ENCODE results near the gene RUNX3. TPM values are rescaled to one million over a fixed set of nuclear protein-coding genes. Genes with fewer than 3 reads are reported as not detected.

Gene RUNX3
- total RNA-seq, 2 experiments from 2014 or later, result 177 to 183 TPM

DNA sequence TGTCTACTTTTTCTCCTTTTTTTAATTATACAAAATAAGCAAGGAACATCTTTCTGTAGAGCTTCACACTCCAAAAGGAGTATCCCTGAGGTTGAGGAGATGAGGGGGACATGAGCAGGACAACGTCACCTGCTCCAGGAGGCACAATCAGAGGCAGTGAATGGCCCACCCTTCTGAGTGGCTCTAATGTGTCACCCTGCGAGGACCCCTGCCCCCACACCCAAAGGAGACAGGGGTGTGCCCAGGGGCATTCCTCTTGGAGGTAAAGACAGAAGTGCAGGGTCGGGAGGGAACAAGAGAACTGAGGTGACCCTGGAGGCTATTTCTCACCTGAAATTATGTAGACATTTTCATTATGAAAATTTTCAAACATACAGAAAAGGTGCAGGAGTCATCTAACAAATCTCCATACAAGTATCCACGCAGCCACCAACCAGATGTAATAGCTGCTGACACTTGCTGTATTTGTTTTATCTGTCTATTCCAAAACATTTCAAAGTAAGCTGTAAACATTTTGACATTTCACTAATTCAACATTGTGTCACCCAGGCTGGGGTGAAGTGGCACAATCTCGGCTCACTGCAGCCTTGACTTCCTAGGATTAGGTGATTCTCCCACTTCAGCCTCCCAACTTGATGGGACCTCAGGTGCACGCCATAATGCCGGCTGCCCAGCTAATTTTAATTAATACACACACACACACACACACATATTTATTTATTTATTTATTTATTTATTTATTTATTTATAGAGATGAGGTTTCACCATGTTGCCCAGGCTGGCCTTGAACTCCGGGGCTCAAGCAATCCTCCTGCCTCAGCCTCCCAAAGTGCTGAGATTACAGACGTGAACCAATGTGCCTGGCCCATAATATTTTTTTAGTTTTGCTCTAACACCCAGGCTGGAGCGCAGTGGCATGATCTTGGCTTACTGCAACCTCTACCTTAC is 70.7 kb downstream of the RUNX3 start:
- Mint-ChIP-seq H3K36me3 (ENCODE audit: low read depth) (no peaks in the 10 kb centered on the region), H3K27ac (no peak overlapping the region), H3K4me3 (no peak overlapping the region), H3K9me3 (no peaks in the 10 kb centered on the region), H3K4me1 (peaks cover 10% of the 10 kb centered on the region), H3K27me3 (peaks cover 29% of the 10 kb centered on the region)
- DNase-seq, result no peak
- ChIA-PET CTCF (interaction anchor here (0.6 kb wide), 1 partner anchor 81 kb away, joined by 3 read pairs; no protein-coding TSS in a partner anchor), POLR2A (no interaction called here)

GRCh38 chr1:24858277-24858676 is 71.8 kb downstream of the RUNX3 start:
- Mint-ChIP-seq H3K9me3 (no peaks in the 10 kb centered on the region), H3K4me1 (peaks cover 10% of the 10 kb centered on the region), H3K4me3 (no peak overlapping the region), H3K27ac (no peak overlapping the region), H3K27me3 (peaks cover 27% of the 10 kb centered on the region), H3K36me3 (ENCODE audit: low read depth) (no peaks in the 10 kb centered on the region)
- CTCF ChIA-PET, result no interaction called here
- POLR2A ChIA-PET, result no interaction called here
- DNase-seq, result no peak

GRCh38 chr1:24857507-24858133 is 72.5 kb downstream of the RUNX3 start:
- H3K27ac Mint-ChIP-seq, result no peak overlapping the region
- ChIA-PET CTCF (no interaction called here), POLR2A (no interaction called here)
- peaks cover 29% of the 10 kb centered on the region for H3K27me3 Mint-ChIP-seq
- no peak overlapping the region for H3K4me3 Mint-ChIP-seq
- no peaks in the 10 kb centered on the region for H3K36me3 Mint-ChIP-seq (ENCODE audit: low read depth)
- no peaks in the 10 kb centered on the region for H3K9me3 Mint-ChIP-seq
- peaks cover 10% of the 10 kb centered on the region for H3K4me1 Mint-ChIP-seq
- DNase-seq, result no peak

GRCh38 chr1:24856787-24857506 is 73.1 kb downstream of the RUNX3 start:
- Mint-ChIP-seq H3K4me1 (peaks cover 10% of the 10 kb centered on the region), H3K4me3 (no peak overlapping the region), H3K27ac (no peak overlapping the region), H3K27me3 (peaks cover 33% of the 10 kb centered on the region), H3K9me3 (no peaks in the 10 kb centered on the region), H3K36me3 (ENCODE audit: low read depth) (no peaks in the 10 kb centered on the region)
- POLR2A ChIA-PET, result no interaction called here
- no peak for DNase-seq
- CTCF ChIA-PET, result interaction anchor here (0.6 to 1.3 kb wide), 3 partner anchors 9 to 243 kb away, joined by 3 to 4 read pairs (median 3); no protein-coding TSS in a partner anchor

GRCh38 chr1:24855474-24855873 is 74.6 kb downstream of the RUNX3 start:
- POLR2A ChIA-PET, result no interaction called here
- H3K4me3 Mint-ChIP-seq, result no peak overlapping the region
- peaks cover 37% of the 10 kb centered on the region for H3K27me3 Mint-ChIP-seq
- peaks cover 10% of the 10 kb centered on the region for H3K4me1 Mint-ChIP-seq
- no peak overlapping the region for H3K27ac Mint-ChIP-seq
- DNase-seq, result no peak
- H3K36me3 Mint-ChIP-seq (ENCODE audit: low read depth), result no peaks in the 10 kb centered on the region
- no peaks in the 10 kb centered on the region for H3K9me3 Mint-ChIP-seq
- CTCF ChIA-PET, result interaction anchor here (0.6 to 1.0 kb wide), 2 partner anchors 7 to 182 kb away, joined by 3 read pairs; no protein-coding TSS in a partner anchor

DNA sequence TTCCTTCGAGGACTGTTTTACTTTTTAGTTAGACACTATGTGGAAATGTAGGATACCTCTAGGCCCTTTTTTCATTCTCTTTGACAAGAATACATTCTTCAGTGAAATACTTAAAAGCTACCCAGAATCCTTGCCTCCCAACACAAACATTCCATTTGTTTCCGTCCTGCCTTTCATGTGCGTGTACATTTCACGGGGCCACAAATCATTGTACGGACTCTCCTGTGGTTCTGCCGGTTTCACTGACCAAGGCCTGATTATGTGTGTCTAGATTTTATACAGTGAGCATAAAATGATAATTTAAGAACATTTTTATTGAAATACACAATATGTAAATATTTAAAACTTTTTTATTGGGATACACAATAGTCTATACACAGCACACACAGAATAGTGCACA is 76.4 kb downstream of the RUNX3 start:
- POLR2A ChIA-PET, result no interaction called here
- Mint-ChIP-seq H3K27me3 (peaks cover 38% of the 10 kb centered on the region), H3K4me3 (no peak overlapping the region), H3K27ac (no peak overlapping the region), H3K36me3 (ENCODE audit: low read depth) (no peaks in the 10 kb centered on the region), H3K9me3 (no peaks in the 10 kb centered on the region), H3K4me1 (peaks cover 20% of the 10 kb centered on the region)
- no peak for DNase-seq
- CTCF ChIA-PET, result interaction anchor here (6.1 kb wide), 1 partner anchor 351 kb away, joined by 25 read pairs; no protein-coding TSS in a partner anchor

DNA sequence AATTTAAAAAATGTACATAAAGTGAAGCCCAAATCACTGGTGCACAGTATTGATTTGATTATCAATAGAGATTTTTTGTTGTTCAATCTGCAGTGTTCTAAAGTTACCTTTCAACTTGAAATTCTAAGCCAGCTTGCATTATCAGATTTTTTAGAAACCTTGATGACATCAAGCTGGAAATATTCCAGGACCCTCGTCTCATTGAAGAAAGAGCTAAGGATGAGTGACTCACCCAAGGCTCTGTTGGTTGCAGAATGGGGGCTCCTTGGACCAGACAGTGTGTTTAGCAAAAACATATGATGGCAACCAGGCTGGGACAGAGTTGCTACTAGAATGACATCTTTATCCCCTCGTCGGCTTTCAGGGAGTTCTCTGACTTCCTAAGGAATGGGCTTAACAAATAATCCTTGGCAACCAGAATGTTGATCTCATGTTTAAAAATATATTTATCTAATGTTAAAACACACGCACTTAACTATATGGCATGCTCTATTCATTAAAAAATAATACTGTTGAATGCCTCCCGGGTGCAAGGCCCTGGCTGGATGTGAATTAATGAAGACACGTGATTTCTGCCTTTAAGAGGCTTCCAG is 79.7 kb downstream of the RUNX3 start:
- Mint-ChIP-seq H3K36me3 (ENCODE audit: low read depth) (no peaks in the 10 kb centered on the region), H3K4me1 (peaks cover 26% of the 10 kb centered on the region), H3K4me3 (no peak overlapping the region), H3K27ac (no peak overlapping the region), H3K27me3 (peaks cover 28% of the 10 kb centered on the region), H3K9me3 (no peaks in the 10 kb centered on the region)
- DNase-seq, result no peak
- POLR2A ChIA-PET, result no interaction called here
- CTCF ChIA-PET, result interaction anchor here (0.6 to 6.1 kb wide), 7 partner anchors 48 to 354 kb away, joined by 3 to 36 read pairs (median 4); no protein-coding TSS in a partner anchor

GRCh38 chr1:24849672-24850295 is 80.3 kb downstream of the RUNX3 start:
- H3K4me3 Mint-ChIP-seq, result peak overlapping the region; percentile 11
- DNase-seq, result peak; percentile 34

More at GRCh38 chr1:24849672-24850295, 80.3 kb downstream of the RUNX3 start:
- H3K27ac Mint-ChIP-seq, result no peak overlapping the region
- peaks cover 28% of the 10 kb centered on the region for H3K27me3 Mint-ChIP-seq
- ChIA-PET POLR2A (interaction anchor here (2.0 to 2.6 kb wide), 2 partner anchors 187 to 250 kb away, joined by 7 to 10 read pairs; no protein-coding TSS in a partner anchor), CTCF (interaction anchor here (0.6 to 6.1 kb wide), 7 partner anchors 14 to 355 kb away, joined by 3 to 36 read pairs (median 12); no protein-coding TSS in a partner anchor)
- peaks cover 26% of the 10 kb centered on the region for H3K4me1 Mint-ChIP-seq
- H3K9me3 Mint-ChIP-seq, result no peaks in the 10 kb centered on the region
- H3K36me3 Mint-ChIP-seq (ENCODE audit: low read depth), result no peaks in the 10 kb centered on the region

Other genes with a start within 250 kb of the RUNX3 start
- 10 to 100 TPM; 28.9 to 30.6 TPM for gene CLIC4, start 184.8 kb downstream of the RUNX3 start, total RNA-seq

Data from activated CD4-positive, alpha-beta memory T cell treated with anti-CD3 and anti-CD28 coated beads, Interleukin-2, amount 10 ng/mL, durations not matched to agents 7 days and 5 days (primary cell).